ENCODE measurements around the gene DHX16. TPM values are rescaled to one million over a fixed set of nuclear protein-coding genes. Genes with fewer than 3 reads are reported as not detected.

DHX16 gene
- total and polyA plus RNA-seq, 9 of the 15 experiments (the other 6 are each of a cell fraction or from before 2014, with no cell fraction given), result 14.6 to 66.1 (median 47.5) TPM

DNA sequence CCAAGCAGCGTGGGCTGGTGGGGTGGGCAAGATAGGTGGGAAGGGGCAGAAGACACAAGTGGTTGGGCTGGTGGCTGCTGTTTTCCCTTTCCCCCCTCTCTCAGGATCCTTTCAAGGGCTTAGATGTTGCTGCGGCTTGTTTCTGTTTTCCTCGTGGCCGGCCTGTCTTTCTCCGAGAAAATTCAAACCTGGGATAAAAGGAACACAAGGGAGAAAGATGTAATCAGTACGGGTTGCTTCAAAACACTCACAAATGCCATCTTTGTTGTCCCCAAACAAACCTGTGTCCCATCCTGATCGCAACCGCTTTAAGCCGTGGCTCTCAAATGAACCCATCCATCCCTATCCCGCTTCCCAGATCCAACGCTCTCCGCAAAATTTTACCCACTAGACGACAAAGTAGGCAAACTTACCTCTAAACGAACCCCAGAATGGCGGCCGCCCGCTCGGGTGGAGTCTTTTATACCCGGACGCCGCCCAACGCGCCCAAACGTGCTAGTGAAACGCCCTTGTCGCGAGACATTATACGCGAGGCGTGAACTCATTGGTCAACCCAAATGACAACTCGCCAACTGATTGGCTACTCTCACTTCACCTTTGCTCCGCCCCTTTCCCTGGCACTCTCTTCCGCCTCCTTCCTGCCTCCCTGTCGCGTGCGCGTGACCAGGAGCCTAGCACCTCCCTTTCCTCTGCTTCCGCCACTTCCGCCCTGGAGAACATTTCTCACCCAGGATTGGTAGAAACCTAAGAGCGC lies 55.8 kb downstream of the DHX16 start, which contains the start of gene PPP1R10 (continued):
- TF ChIP-seq FOXM1 (IDR thresholded peaks at IDR 0.05; ENCODE audit: low read depth) (peak; percentile 100), FOXM1 (CRISPR knock-in tag; IDR thresholded peaks at IDR 0.05; ENCODE audit: low read depth) (peak; percentile 100), MXI1 (IDR thresholded peaks at IDR 0.05; ENCODE audit: low read depth, low read length) (no peak; the same call in 1 of the 2 replicates), KDM5B (IDR thresholded peaks at IDR 0.05; ENCODE audit: insufficient replicate concordance, low read depth, low read length) (peak; percentile 99), ARID1B (IDR thresholded peaks at IDR 0.05) (peak; percentile 52; the same call in 1 of the 2 replicates), USF1 (CRISPR knock-in tag; IDR thresholded peaks at IDR 0.05) (peak; percentile 91), MCM7 (IDR thresholded peaks at IDR 0.05) (no peak), KLF10 (CRISPR knock-in tag; IDR thresholded peaks at IDR 0.05) (peak; percentile 88; the same call in 1 of the 2 replicates), SAFB (IDR thresholded peaks at IDR 0.05; ENCODE audit: borderline replicate concordance, low read depth, low read length) (no peak), ZC3H8 (IDR thresholded peaks at IDR 0.05) (peak; percentile 73; the same call in 1 of the 2 replicates), RUNX1 (IDR thresholded peaks at IDR 0.05; ENCODE audit: low read depth) (0 out of 2 replicates have a peak, but pooled peaks have one; percentile 61), PURB (CRISPR knock-in tag; IDR thresholded peaks at IDR 0.05; ENCODE audit: low read depth) (no peak), PHF21A (IDR thresholded peaks at IDR 0.05; ENCODE audit: borderline replicate concordance, low read depth) (no peak), ZC3H11A (IDR thresholded peaks at IDR 0.05; ENCODE audit: low read depth, low read length) (no peak), FOXJ3 (CRISPR knock-in tag; IDR thresholded peaks at IDR 0.05) (no peak), TEAD4 (IDR thresholded peaks at IDR 0.05; ENCODE audit: low read length) (peak; percentile 73), TEAD4 (CRISPR knock-in tag; IDR thresholded peaks at IDR 0.05; ENCODE audit: borderline replicate concordance) (no peak), FOXA1 (IDR thresholded peaks at IDR 0.05; ENCODE audit: borderline replicate concordance) (no peak), HES1 (IDR thresholded peaks at IDR 0.05; ENCODE audit: low read depth) (no peak; the same call in 1 of the 2 replicates), PHB2 (IDR thresholded peaks at IDR 0.05; ENCODE audit: low read depth) (no peak), FOXP4 (CRISPR knock-in tag; IDR thresholded peaks at IDR 0.05; ENCODE audit: borderline replicate concordance) (peak; percentile 60; the same call in 1 of the 2 replicates), ZNF217 (CRISPR knock-in tag; IDR thresholded peaks at IDR 0.05) (no peak)
- TF ChIP-seq, protein P1, sequence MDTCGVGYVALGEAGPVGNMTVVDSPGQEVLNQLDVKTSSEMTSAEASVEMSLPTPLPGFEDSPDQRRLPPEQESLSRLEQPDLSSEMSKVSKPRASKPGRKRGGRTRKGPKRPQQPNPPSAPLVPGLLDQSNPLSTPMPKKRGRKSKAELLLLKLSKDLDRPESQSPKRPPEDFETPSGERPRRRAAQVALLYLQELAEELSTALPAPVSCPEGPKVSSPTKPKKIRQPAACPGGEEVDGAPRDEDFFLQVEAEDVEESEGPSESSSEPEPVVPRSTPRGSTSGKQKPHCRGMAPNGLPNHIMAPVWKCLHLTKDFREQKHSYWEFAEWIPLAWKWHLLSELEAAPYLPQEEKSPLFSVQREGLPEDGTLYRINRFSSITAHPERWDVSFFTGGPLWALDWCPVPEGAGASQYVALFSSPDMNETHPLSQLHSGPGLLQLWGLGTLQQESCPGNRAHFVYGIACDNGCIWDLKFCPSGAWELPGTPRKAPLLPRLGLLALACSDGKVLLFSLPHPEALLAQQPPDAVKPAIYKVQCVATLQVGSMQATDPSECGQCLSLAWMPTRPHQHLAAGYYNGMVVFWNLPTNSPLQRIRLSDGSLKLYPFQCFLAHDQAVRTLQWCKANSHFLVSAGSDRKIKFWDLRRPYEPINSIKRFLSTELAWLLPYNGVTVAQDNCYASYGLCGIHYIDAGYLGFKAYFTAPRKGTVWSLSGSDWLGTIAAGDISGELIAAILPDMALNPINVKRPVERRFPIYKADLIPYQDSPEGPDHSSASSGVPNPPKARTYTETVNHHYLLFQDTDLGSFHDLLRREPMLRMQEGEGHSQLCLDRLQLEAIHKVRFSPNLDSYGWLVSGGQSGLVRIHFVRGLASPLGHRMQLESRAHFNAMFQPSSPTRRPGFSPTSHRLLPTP (IDR thresholded peaks at IDR 0.05; ENCODE audit: borderline replicate concordance, extremely low read depth, insufficient read length), result no peak

All from K562 (cell line).